NCI-H1436 (cell line): ENCODE results near the gene TMEM63C.

Experiments used
- DNase-seq: peaks from one replicate; lab custom pipeline; 2025; lab: John Stamatoyannopoulos, UW

TMEM63C gene

GRCh38 chr14:77221241-77221871 is 39.8 kb downstream of the TMEM63C start:
- no peak for DNase-seq

- no peak for DNase-seq
Observed at GRCh38 chr14:77222546-77223225, 41.1 kb downstream of the TMEM63C start.

GRCh38 chr14:77224212-77224611 is 42.6 kb downstream of the TMEM63C start:
- DNase-seq = no peak

- no peak for DNase-seq
Observed at GRCh38 chr14:77225254-77225653, 43.7 kb downstream of the TMEM63C start.

- no peak for DNase-seq
Observed at GRCh38 chr14:77225892-77226557, 44.4 kb downstream of the TMEM63C start.

GRCh38 chr14:77228056-77228455 is 46.5 kb downstream of the TMEM63C start:
- DNase-seq = no peak

GRCh38 chr14:77230914-77231313 is 49.3 kb downstream of the TMEM63C start:
- DNase-seq = no peak

- DNase-seq = no peak
Observed at GRCh38 chr14:77231721-77232120, 50.1 kb downstream of the TMEM63C start.

GRCh38 chr14:77236814-77237213 is 55.2 kb downstream of the TMEM63C start:
- DNase-seq = no peak

GRCh38 chr14:77238356-77238755 is 56.8 kb downstream of the TMEM63C start:
- DNase-seq = no peak

- no peak for DNase-seq
Observed at GRCh38 chr14:77238996-77239395, 57.4 kb downstream of the TMEM63C start.

- no peak for DNase-seq
Observed at GRCh38 chr14:77239412-77239811, 57.8 kb downstream of the TMEM63C start.

- DNase-seq = peak; percentile 29
Observed at GRCh38 chr14:77240336-77240915, 58.8 kb downstream of the TMEM63C start.

- DNase-seq = no peak
Observed at GRCh38 chr14:77241955-77242354, 60.4 kb downstream of the TMEM63C start.

- no peak for DNase-seq
Observed at GRCh38 chr14:77242752-77243151, 61.2 kb downstream of the TMEM63C start.

GRCh38 chr14:77243853-77244252 is 62.3 kb downstream of the TMEM63C start:
- DNase-seq = no peak

- DNase-seq = no peak
Observed at GRCh38 chr14:77245820-77246219, 64.2 kb downstream of the TMEM63C start.

- DNase-seq = no peak
Observed at GRCh38 chr14:77246784-77247183, 65.2 kb downstream of the TMEM63C start.

- no peak for DNase-seq
Observed at GRCh38 chr14:77248666-77249065, 67.1 kb downstream of the TMEM63C start.

- no peak for DNase-seq
Observed at GRCh38 chr14:77249286-77249685, 67.7 kb downstream of the TMEM63C start.

GRCh38 chr14:77250927-77251326 is 69.3 kb downstream of the TMEM63C start:
- DNase-seq = no peak

- DNase-seq = no peak
Observed at GRCh38 chr14:77251870-77252269, 70.3 kb downstream of the TMEM63C start.
